GM12878 (cell line): ENCODE measurements around the gene C9. TPM values are rescaled to one million over a fixed set of nuclear protein-coding genes. Genes with fewer than 3 reads are reported as not detected.

ENCODE experiments used
- ATAC-seq: fragments of 200-7000 bp; cut with Tn5 transposase; 3 replicates; pipeline ENCODE4 v1.9.1; 2020; ENCODE audit warnings: mild to moderate bottlenecking, moderate library complexity
- BruUV-seq: library from RNA; stranded (reverse); fragments of 400-500 nt; replicated peaks from 2 replicates; lab custom pipeline; 2021; lab: Mats Ljungman, UMichigan
- CTCF ChIA-PET: fragments of 300-600 bp; sonication (Branson Sonifier 250); formaldehyde crosslinking; extraction: SDS; loops from one replicate; lab custom pipeline; 2021; ENCODE audit warnings: inconsistent platforms; lab: Yijun Ruan, JAX
- POLR2A ChIA-PET: fragments of 350-600 bp; formaldehyde crosslinking; extraction: SDS; loops from one replicate; lab custom pipeline; 2021; ENCODE audit warnings: inconsistent platforms; lab: Charles Lee
- RAD21 ChIA-PET: fragments of 300-600 bp; sonication (Branson Sonifier 250); formaldehyde crosslinking; loops from one replicate; lab custom pipeline; 2023; ENCODE audit warnings: antibody characterized with exemption; ENCODE audit not compliant: unreplicated experiment; lab: Charles Lee
- SMC1A ChIA-PET: fragments of 300-600 bp; sonication (Branson Sonifier 250); formaldehyde crosslinking; loops from one replicate; lab custom pipeline; 2023; ENCODE audit not compliant: unreplicated experiment, uncharacterized antibody; lab: Charles Lee
- DNase-seq: peaks from one replicate; pipeline ENCODE4 v3.0.0-alpha.2; 2011; ENCODE audit warnings: low read depth, low spot score
- FAIRE-seq: peaks from 3 replicates; lab custom pipeline; 2011; peaks lifted over from hg19 to GRCh38; lab: Jason Lieb, UNC
- H2AFZ ChIP-seq: 2 replicates; pipeline ENCODE4 v1.6.0; 2011; ENCODE audit warnings: low read depth, low read length, control low read depth; ENCODE audit not compliant: control insufficient read depth
- H3K27ac ChIP-seq: 2 replicates; pipeline ENCODE4 v1.5.1; 2011; ENCODE audit warnings: control low read depth; ENCODE audit not compliant: control insufficient read depth, insufficient read depth
- H3K27me3 ChIP-seq, 2 experiments: replicated peaks in 1 of 2; 2 replicates each; pipeline versions ENCODE4 v1.6.0 to v1.6.1; 2011; ENCODE audit warnings: low read length in 1 of 2; ENCODE audit not compliant: control insufficient read depth in 2 of 2, insufficient read depth in 2 of 2
- H3K36me3 ChIP-seq, 2 experiments: 2 replicates each; pipeline ENCODE4 v1.5.1; 2011; ENCODE audit warnings: low read length in 1 of 2; ENCODE audit not compliant: control insufficient read depth in 2 of 2, insufficient read depth in 2 of 2
- H3K4me1 ChIP-seq: 2 replicates; pipeline ENCODE4 v1.6.1; 2011; ENCODE audit warnings: mild to moderate bottlenecking, low read length, moderate library complexity, mixed read lengths; ENCODE audit not compliant: control insufficient read depth, insufficient read depth
- H3K4me2 ChIP-seq: 2 replicates; pipeline ENCODE4 v1.6.0; 2011; ENCODE audit warnings: control low read depth; ENCODE audit not compliant: control insufficient read depth, insufficient read depth
- H3K4me3 ChIP-seq: fragments of 200-600 bp; sonication (generic); 2 replicates; pipeline ENCODE4 v1.5.1; 2016
- H3K79me2 ChIP-seq: 2 replicates; pipeline ENCODE4 v1.6.0; 2011; ENCODE audit warnings: low read length; ENCODE audit not compliant: control insufficient read depth, insufficient read depth
- H3K9ac ChIP-seq: 2 replicates; pipeline ENCODE4 v1.8.0; 2011; ENCODE audit warnings: low read length, control low read depth, mixed read lengths; ENCODE audit not compliant: control insufficient read depth, insufficient read depth
- H3K9me3 ChIP-seq: replicated peaks from 3 replicates; pipeline ENCODE4 v1.5.1; 2011; ENCODE audit warnings: mild to moderate bottlenecking, low read length; ENCODE audit not compliant: control insufficient read depth, insufficient read depth
- H4K20me1 ChIP-seq: 2 replicates; pipeline ENCODE4 v1.6.0; 2011; ENCODE audit not compliant: control insufficient read depth, insufficient read depth
- DPF2 ChIP-seq: fragments of 450-650 bp; IDR thresholded peaks from 2 replicates; pipeline ENCODE4 v1.6.1; 2017; ENCODE audit warnings: mild to moderate bottlenecking
- EED ChIP-seq: sonication (generic); IDR thresholded peaks from 2 replicates; pipeline ENCODE4 v1.6.1; 2016; ENCODE audit warnings: antibody characterized with exemption, low read depth
- ETV6 ChIP-seq, 2 experiments: fragments of 450-650 bp in 1 of 2; IDR thresholded peaks in 1 of 2; conservative IDR thresholded peaks in 1 of 2; 2 replicates each; pipeline ENCODE4 v1.6.1; 2014; ENCODE audit warnings: antibody characterized with exemption in 1 of 2, borderline replicate concordance in 1 of 2, low read depth in 1 of 2, mild to moderate bottlenecking in 1 of 2, moderate library complexity in 1 of 2
- GABPA ChIP-seq: IDR thresholded peaks from 2 replicates; pipeline ENCODE4 v1.6.1; 2014; ENCODE audit warnings: antibody characterized with exemption, low read depth, mild to moderate bottlenecking, inconsistent platforms
- IKZF1 ChIP-seq: fragments of 450-650 bp; conservative IDR thresholded peaks from 2 replicates; pipeline ENCODE4 v1.6.1; 2017; ENCODE audit warnings: antibody characterized with exemption, mild to moderate bottlenecking
- MYC ChIP-seq: IDR thresholded peaks from 2 replicates; pipeline ENCODE4 v1.6.1; 2011; ENCODE audit warnings: mild to moderate bottlenecking, low read length, moderate library complexity, inconsistent platforms; ENCODE audit not compliant: insufficient read depth, insufficient replicate concordance, insufficient read length, severe bottlenecking
- PKNOX1 ChIP-seq: fragments of 450-650 bp; IDR thresholded peaks from 2 replicates; pipeline ENCODE4 v1.6.1; 2016; ENCODE audit warnings: mild to moderate bottlenecking
- POU2F2 ChIP-seq: IDR thresholded peaks from 3 replicates; pipeline ENCODE4 v1.6.1; 2011; ENCODE audit warnings: low read depth, mild to moderate bottlenecking, low read length, borderline replicate concordance
- WGBS: methylation state at CpG from one replicate; pipeline ENCODE4 v1.1.6; 2016; ENCODE audit warnings: low lambda C conversion rate; ENCODE audit not compliant: insufficient replicate concordance, insufficient coverage; ENCODE audit errors: missing lambda C conversion rate; 5-methylcytosine and 5-hydroxymethylcytosine counted together
- in situ Hi-C: fragments of 300-500 bp; cut with MboI; formaldehyde crosslinking; loops from 9 replicates; pipeline ENCODE4 v1.14.3; 2018; ENCODE audit warnings: mixed read lengths
- intact Hi-C: fragments of 100-400 bp; cut with micrococcal nuclease; formaldehyde crosslinking; loops from one replicate; pipeline ENCODE4 v1.14.2; 2022; ENCODE audit not compliant: unreplicated experiment
- polyA plus RNA-seq, 11 experiments: library from polyadenylated mRNA; depleted of rRNA in 4 of 11; unstranded in 6 of 11; stranded (reverse) in 5 of 11; fragments of >200 nt; fragmentation: Nextera tagmentation in 4 of 11; fragmentation: Illumina TruSeq in 1 of 11; extraction: Ambion mirVana in 4 of 11; extraction: Trizol in 1 of 11; gene quantifications; 1 replicate in 1 of 11; 2 replicates in 10 of 11; pipeline versions ENCODE4 v1.2.1 to v1.2.3, GENCODE V29; 2011 to 2016; ENCODE audit warnings: inconsistent platforms in 2 of 11, missing spikeins in 2 of 11, low read depth in 1 of 11
- total RNA-seq, 4 experiments: library from RNA; depleted of rRNA in 3 of 4; stranded (reverse); fragments of >200 nt in 3 of 4; fragmentation: Illumina TruSeq in 1 of 4; extraction: Trizol in 1 of 4; gene quantifications; 2 replicates each; pipeline versions ENCODE4 v1.2.1 to v1.2.3, GENCODE V29; 2013 to 2021
- TF ChIP-seq, protein P1 (sequence below): fragments of 450-650 bp; IDR thresholded peaks from 2 replicates; pipeline ENCODE4 v1.6.1; 2017; ENCODE audit warnings: mild to moderate bottlenecking, moderate library complexity

Gene C9
- total and polyA plus RNA-seq, 10 of the 15 experiments (the other 5 are each of a cell fraction or from before 2014, with no cell fraction given), result 0.54 TPM; not detected in 9

DNA sequence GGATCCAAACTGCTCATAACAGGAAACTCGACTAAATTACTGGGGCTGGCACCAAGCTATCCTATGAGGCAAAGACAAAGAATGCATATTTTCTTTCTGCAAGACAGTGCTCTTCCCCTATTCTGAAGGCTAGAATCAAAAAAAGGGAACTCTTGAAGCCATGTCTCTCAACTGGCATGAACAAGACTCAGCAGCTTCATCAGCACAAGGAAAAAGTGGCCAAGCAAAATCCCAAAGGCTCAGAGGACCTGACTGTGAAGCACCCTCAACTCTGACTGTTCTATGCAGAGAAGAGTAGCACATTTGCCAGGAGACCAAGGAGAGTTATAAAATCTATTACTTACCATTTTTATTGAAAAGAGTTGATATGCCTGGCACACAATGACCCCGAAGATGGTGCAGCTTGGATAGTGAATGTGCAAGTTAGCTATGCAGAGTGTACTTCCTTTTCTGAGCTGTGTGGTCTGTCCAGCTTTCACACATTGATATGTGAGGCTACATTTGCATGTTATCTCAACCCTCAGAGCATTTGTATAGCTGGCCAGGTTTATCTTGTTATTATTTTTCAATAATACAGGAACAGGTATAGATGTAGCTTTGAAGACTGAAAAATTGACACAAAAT, 94.0 kb downstream of the C9 start:
- in situ Hi-C loops (no loop called here), intact Hi-C loops (no loop called here)
- DNase-seq (peak; percentile 37), FAIRE-seq (no peak)
- ChIA-PET RAD21 (interaction anchor here (0.8 to 2.5 kb wide), 9 partner anchors 10 to 191 kb away, joined by 3 to 15 read pairs (median 6); no protein-coding TSS in a partner anchor), CTCF (interaction anchor here (0.6 to 1.6 kb wide), 10 partner anchors 13 to 275 kb away, joined by 3 to 7 read pairs (median 3); partner anchors contain the start of gene FYB1), POLR2A (interaction anchor here (1.7 to 1.8 kb wide), 2 partner anchors 13 to 39 kb away, joined by 5 to 8 read pairs; no protein-coding TSS in a partner anchor)
- Histone ChIP-seq H3K4me1 (0 out of 2 replicates have a peak, but pooled peaks cover 3% of the 10 kb centered on the region), H3K79me2 (no peaks in the 10 kb centered on the region; the same call in none of the 2 replicates), H3K27me3 (no peaks in the 10 kb centered on the region), H3K36me3 (no peaks in the 10 kb centered on the region)
- WGBS, result 68% methylated on average over 2 of the region's 2 CpGs
- BruUV-seq, result no TSS peak
- no peak for TF ChIP-seq EED
- TF ChIP-seq MYC, result no peak
- 0 out of 2 replicates have a peak, but pooled peaks have one; percentile 30 for TF ChIP-seq IKZF1
- TF ChIP-seq GABPA, result no peak
- TF ChIP-seq ETV6 (conservative IDR thresholded peaks at IDR 0.05 in 1 of 2, IDR thresholded peaks at IDR 0.05 in 1 of 2; ENCODE audit: borderline replicate concordance in 1 of 2, low read depth in 1 of 2), result no peak
- TF ChIP-seq PKNOX1, result no peak
- no peak for TF ChIP-seq DPF2
- peak; percentile 75; the same call in 1 of the 3 replicates for TF ChIP-seq POU2F2
- TF ChIP-seq, protein P1, sequence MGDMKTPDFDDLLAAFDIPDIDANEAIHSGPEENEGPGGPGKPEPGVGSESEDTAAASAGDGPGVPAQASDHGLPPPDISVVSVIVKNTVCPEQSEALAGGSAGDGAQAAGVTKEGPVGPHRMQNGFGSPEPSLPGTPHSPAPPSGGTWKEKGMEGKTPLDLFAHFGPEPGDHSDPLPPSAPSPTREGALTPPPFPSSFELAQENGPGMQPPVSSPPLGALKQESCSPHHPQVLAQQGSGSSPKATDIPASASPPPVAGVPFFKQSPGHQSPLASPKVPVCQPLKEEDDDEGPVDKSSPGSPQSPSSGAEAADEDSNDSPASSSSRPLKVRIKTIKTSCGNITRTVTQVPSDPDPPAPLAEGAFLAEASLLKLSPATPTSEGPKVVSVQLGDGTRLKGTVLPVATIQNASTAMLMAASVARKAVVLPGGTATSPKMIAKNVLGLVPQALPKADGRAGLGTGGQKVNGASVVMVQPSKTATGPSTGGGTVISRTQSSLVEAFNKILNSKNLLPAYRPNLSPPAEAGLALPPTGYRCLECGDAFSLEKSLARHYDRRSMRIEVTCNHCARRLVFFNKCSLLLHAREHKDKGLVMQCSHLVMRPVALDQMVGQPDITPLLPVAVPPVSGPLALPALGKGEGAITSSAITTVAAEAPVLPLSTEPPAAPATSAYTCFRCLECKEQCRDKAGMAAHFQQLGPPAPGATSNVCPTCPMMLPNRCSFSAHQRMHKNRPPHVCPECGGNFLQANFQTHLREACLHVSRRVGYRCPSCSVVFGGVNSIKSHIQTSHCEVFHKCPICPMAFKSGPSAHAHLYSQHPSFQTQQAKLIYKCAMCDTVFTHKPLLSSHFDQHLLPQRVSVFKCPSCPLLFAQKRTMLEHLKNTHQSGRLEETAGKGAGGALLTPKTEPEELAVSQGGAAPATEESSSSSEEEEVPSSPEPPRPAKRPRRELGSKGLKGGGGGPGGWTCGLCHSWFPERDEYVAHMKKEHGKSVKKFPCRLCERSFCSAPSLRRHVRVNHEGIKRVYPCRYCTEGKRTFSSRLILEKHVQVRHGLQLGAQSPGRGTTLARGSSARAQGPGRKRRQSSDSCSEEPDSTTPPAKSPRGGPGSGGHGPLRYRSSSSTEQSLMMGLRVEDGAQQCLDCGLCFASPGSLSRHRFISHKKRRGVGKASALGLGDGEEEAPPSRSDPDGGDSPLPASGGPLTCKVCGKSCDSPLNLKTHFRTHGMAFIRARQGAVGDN, result 0 out of 2 replicates have a peak, but pooled peaks have one; percentile 22
- TF ChIP-seq, all 136 proteins: peak for 3
- Histone ChIP-seq H3K4me2 (peak overlapping the region; percentile 30; the same call in 1 of the 2 replicates), H3K27ac (no peak overlapping the region), H2AFZ (no peak overlapping the region), H3K4me3 (peak overlapping the region; percentile 35; the same call in 1 of the 2 replicates), H4K20me1 (no peaks in the 10 kb centered on the region), H3K9me3 (no peaks in the 10 kb centered on the region; the same call in 1 of the 3 replicates), H3K9ac (peak overlapping the region; percentile 28; the same call in 1 of the 2 replicates)
- SMC1A ChIA-PET, result interaction anchor here (1.2 to 4.4 kb wide), 13 partner anchors 9 to 93 kb away, joined by 3 to 32 read pairs (median 5); no protein-coding TSS in a partner anchor
- ATAC-seq, result peak; percentile 87
